Neural crest cell (in vitro differentiated cells): ENCODE results near the gene ADGRL1. TPM values are rescaled to one million over a fixed set of nuclear protein-coding genes. Genes with fewer than 3 reads are reported as not detected.

Experiments used
- DNase-seq: peaks from one replicate; pipeline ENCODE4 v3.0.0; 2021; ENCODE audit warnings: low read depth, mixed read lengths, low spot score
- H3K27ac Mint-ChIP-seq: one replicate; pipeline ENCODE4 v1.8.0; 2021; ENCODE audit warnings: mild to moderate bottlenecking, mixed read lengths; ENCODE audit not compliant: unreplicated experiment
- H3K27me3 Mint-ChIP-seq: 2 replicates; pipeline ENCODE4 v1.8.0; 2021; ENCODE audit warnings: low read depth, mild to moderate bottlenecking, mixed read lengths
- H3K36me3 Mint-ChIP-seq: 2 replicates; pipeline ENCODE4 v1.8.0; 2021; ENCODE audit warnings: low read depth, mild to moderate bottlenecking, mixed read lengths
- H3K4me1 Mint-ChIP-seq: 2 replicates; pipeline ENCODE4 v1.8.0; 2021; ENCODE audit warnings: mixed read lengths
- H3K4me3 Mint-ChIP-seq: one replicate; pipeline ENCODE4 v1.8.0; 2021; ENCODE audit warnings: mild to moderate bottlenecking, mixed read lengths
- H3K9me3 Mint-ChIP-seq: 2 replicates; pipeline ENCODE4 v1.8.0; 2021; ENCODE audit warnings: mixed read lengths
- CTCF ChIP-seq: fragments of 200-600 bp; sonication (generic); conservative IDR thresholded peaks from 2 replicates; pipeline ENCODE4 v1.5.0; 2021; ENCODE audit warnings: antibody characterized with exemption, mild to moderate bottlenecking
- total RNA-seq: library from RNA; stranded (reverse); gene quantifications from 2 replicates; pipeline ENCODE4 v1.2.1, GENCODE V29; 2021

Gene ADGRL1
- total RNA-seq, 1 donor from 2014 or later, result 34.6 TPM

GRCh38 chr19:14167576-14168138, 38.3 kb downstream of the ADGRL1 start:
- no peak for DNase-seq
- peaks cover 16% of the 10 kb centered on the region for H3K36me3 Mint-ChIP-seq
- no peak overlapping the region for H3K4me3 Mint-ChIP-seq
- no peaks in the 10 kb centered on the region for H3K9me3 Mint-ChIP-seq
- H3K4me1 Mint-ChIP-seq, result peaks cover 12% of the 10 kb centered on the region
- no peak for TF ChIP-seq CTCF
- no peaks in the 10 kb centered on the region for H3K27me3 Mint-ChIP-seq
- H3K27ac Mint-ChIP-seq, result no peak overlapping the region

GRCh38 chr19:14166999-14167575, 38.9 kb downstream of the ADGRL1 start:
- H3K36me3 Mint-ChIP-seq, result peaks cover 16% of the 10 kb centered on the region
- H3K27me3 Mint-ChIP-seq, result no peaks in the 10 kb centered on the region
- H3K27ac Mint-ChIP-seq, result no peak overlapping the region
- DNase-seq, result no peak
- TF ChIP-seq CTCF, result no peak
- H3K4me1 Mint-ChIP-seq, result peaks cover 12% of the 10 kb centered on the region
- no peak overlapping the region for H3K4me3 Mint-ChIP-seq
- H3K9me3 Mint-ChIP-seq, result no peaks in the 10 kb centered on the region

GRCh38 chr19:14165990-14166830, 39.8 kb downstream of the ADGRL1 start:
- H3K9me3 Mint-ChIP-seq, result no peaks in the 10 kb centered on the region
- H3K4me3 Mint-ChIP-seq, result peak overlapping the region; percentile 41
- peaks cover 12% of the 10 kb centered on the region for H3K4me1 Mint-ChIP-seq
- no peak for DNase-seq
- no peak overlapping the region for H3K27ac Mint-ChIP-seq
- H3K27me3 Mint-ChIP-seq, result no peaks in the 10 kb centered on the region
- TF ChIP-seq CTCF, result no peak
- peaks cover 12% of the 10 kb centered on the region for H3K36me3 Mint-ChIP-seq

- H3K36me3 Mint-ChIP-seq, result no peaks in the 10 kb centered on the region
- H3K27ac Mint-ChIP-seq, result no peak overlapping the region
- no peaks in the 10 kb centered on the region for H3K27me3 Mint-ChIP-seq
- TF ChIP-seq CTCF, result no peak
- H3K4me1 Mint-ChIP-seq, result peaks cover 12% of the 10 kb centered on the region
- DNase-seq, result no peak
- no peak overlapping the region for H3K4me3 Mint-ChIP-seq
- no peaks in the 10 kb centered on the region for H3K9me3 Mint-ChIP-seq
These were observed 41.1 kb downstream of the ADGRL1 start for GRCh38 chr19:14164724-14165493.

GRCh38 chr19:14164082-14164481, 41.9 kb downstream of the ADGRL1 start:
- Mint-ChIP-seq H3K36me3 (no peaks in the 10 kb centered on the region), H3K4me1 (peaks cover 12% of the 10 kb centered on the region), H3K27ac (peak overlapping the region; percentile 19), H3K9me3 (no peaks in the 10 kb centered on the region), H3K4me3 (no peak overlapping the region), H3K27me3 (no peaks in the 10 kb centered on the region)
- DNase-seq, result no peak
- TF ChIP-seq CTCF, result no peak
